HepG2 (cell line): ENCODE measurements around the gene HEXD. TPM values are rescaled to one million over a fixed set of nuclear protein-coding genes. Genes with fewer than 3 reads are reported as not detected.

ENCODE experiments used
- ARNT2 ChIP-seq: sonication (generic); formaldehyde crosslinking; IDR thresholded peaks from 2 replicates; pipeline ENCODE4 v1.8.0; 2022; ENCODE audit warnings: mild to moderate bottlenecking, low read depth, missing genetic modification reagents, moderate library complexity
- ELF1 ChIP-seq: sonication (generic); formaldehyde crosslinking; IDR thresholded peaks from 2 replicates; pipeline ENCODE4 v1.4.0; 2020; ENCODE audit warnings: missing genetic modification reagents
- NRL ChIP-seq: sonication (generic); formaldehyde crosslinking; IDR thresholded peaks from 2 replicates; pipeline ENCODE4 v1.5.0; 2020; ENCODE audit warnings: missing genetic modification reagents, mild to moderate bottlenecking, moderate library complexity, borderline replicate concordance
- RBFOX2 ChIP-seq: fragments of 200-400 bp; formaldehyde crosslinking; IDR thresholded peaks from 2 replicates; pipeline ENCODE4 v1.6.1; 2017; ENCODE audit warnings: low read depth, mild to moderate bottlenecking, low read length
- REPIN1 ChIP-seq: sonication (generic); formaldehyde crosslinking; IDR thresholded peaks from 2 replicates; pipeline ENCODE4 v1.8.0; 2022; ENCODE audit warnings: missing genetic modification reagents, low read depth, mild to moderate bottlenecking, borderline replicate concordance
- SOX5 ChIP-seq: IDR thresholded peaks from 2 replicates; pipeline ENCODE4 v1.6.1; 2016; ENCODE audit warnings: borderline replicate concordance
- TARDBP ChIP-seq: sonication (generic); formaldehyde crosslinking; IDR thresholded peaks from 2 replicates; pipeline ENCODE4 v1.8.0; 2022; ENCODE audit warnings: mild to moderate bottlenecking, missing genetic modification reagents
- USF2 ChIP-seq, 2 experiments: sonication (generic) in 1 of 2; formaldehyde crosslinking in 1 of 2; IDR thresholded peaks; 2 replicates each; pipeline versions ENCODE4 v1.5.1 to v1.6.1; 2011 to 2020; ENCODE audit warnings: borderline replicate concordance in 1 of 2, low read depth in 1 of 2, low read length in 1 of 2, mild to moderate bottlenecking in 1 of 2, missing genetic modification reagents in 1 of 2, moderate library complexity in 1 of 2
- ZBTB37 ChIP-seq: sonication (generic); formaldehyde crosslinking; IDR thresholded peaks from 2 replicates; pipeline ENCODE4 v1.4.0; 2020; ENCODE audit warnings: mild to moderate bottlenecking, missing genetic modification reagents
- ZBTB38 ChIP-seq: sonication (generic); formaldehyde crosslinking; IDR thresholded peaks from 2 replicates; pipeline ENCODE4 v1.5.1; 2020; ENCODE audit warnings: mild to moderate bottlenecking, missing genetic modification reagents
- ZNF264 ChIP-seq: sonication (generic); formaldehyde crosslinking; IDR thresholded peaks from 2 replicates; pipeline ENCODE4 v1.4.0; 2020; ENCODE audit warnings: missing genetic modification reagents
- ZNF430 ChIP-seq: sonication (generic); formaldehyde crosslinking; IDR thresholded peaks from 2 replicates; pipeline ENCODE4 v1.9.0; 2021; ENCODE audit warnings: mild to moderate bottlenecking, missing genetic modification reagents
- ZNF572 ChIP-seq: sonication (generic); formaldehyde crosslinking; IDR thresholded peaks from 2 replicates; pipeline ENCODE4 v1.5.1; 2020; ENCODE audit warnings: mild to moderate bottlenecking, missing genetic modification reagents
- ZNF788 ChIP-seq: sonication (generic); formaldehyde crosslinking; IDR thresholded peaks from 2 replicates; pipeline ENCODE4 v1.5.0; 2020; ENCODE audit warnings: mild to moderate bottlenecking, missing genetic modification reagents, borderline replicate concordance
- polyA plus RNA-seq, 8 experiments: library from polyadenylated mRNA; depleted of rRNA in 3 of 8; stranded (reverse) in 7 of 8; unstranded in 1 of 8; fragments of >200 nt; fragmentation: Illumina TruSeq in 4 of 8; extraction: Trizol in 4 of 8; gene quantifications; 2 replicates each; pipeline versions ENCODE4 v1.2.1 to v1.2.3, GENCODE V29; 2011 to 2016; ENCODE audit warnings: low read depth in 4 of 8, missing spikeins in 1 of 8, mixed read lengths in 1 of 8; ENCODE audit not compliant: insufficient read depth in 1 of 8
- total RNA-seq, 5 experiments: library from RNA; depleted of rRNA; stranded (reverse); fragments of >200 nt; fragmentation: Illumina TruSeq; extraction: Trizol; gene quantifications; 2 replicates each; pipeline ENCODE4 v1.2.3, GENCODE V29; 2016; ENCODE audit warnings: low read depth in 1 of 5
- TF ChIP-seq, protein P1 (sequence below): sonication (generic); formaldehyde crosslinking; IDR thresholded peaks from 2 replicates; pipeline ENCODE4 v1.5.0; 2020; ENCODE audit warnings: mild to moderate bottlenecking, missing genetic modification reagents
- TF ChIP-seq, protein P2 (sequence below): sonication (generic); formaldehyde crosslinking; IDR thresholded peaks from 2 replicates; pipeline ENCODE4 v1.4.0; 2020; ENCODE audit warnings: mild to moderate bottlenecking, missing genetic modification reagents
- TF ChIP-seq, protein P3 (sequence below): sonication (generic); formaldehyde crosslinking; IDR thresholded peaks from 2 replicates; pipeline ENCODE4 v1.4.0; 2020; ENCODE audit warnings: mild to moderate bottlenecking, missing genetic modification reagents

The HEXD gene
- total and polyA plus RNA-seq, 2 of the 13 experiments (the other 11 are each of a cell fraction or from before 2014, with no cell fraction given): 22.3 to 41.8 TPM

DNA sequence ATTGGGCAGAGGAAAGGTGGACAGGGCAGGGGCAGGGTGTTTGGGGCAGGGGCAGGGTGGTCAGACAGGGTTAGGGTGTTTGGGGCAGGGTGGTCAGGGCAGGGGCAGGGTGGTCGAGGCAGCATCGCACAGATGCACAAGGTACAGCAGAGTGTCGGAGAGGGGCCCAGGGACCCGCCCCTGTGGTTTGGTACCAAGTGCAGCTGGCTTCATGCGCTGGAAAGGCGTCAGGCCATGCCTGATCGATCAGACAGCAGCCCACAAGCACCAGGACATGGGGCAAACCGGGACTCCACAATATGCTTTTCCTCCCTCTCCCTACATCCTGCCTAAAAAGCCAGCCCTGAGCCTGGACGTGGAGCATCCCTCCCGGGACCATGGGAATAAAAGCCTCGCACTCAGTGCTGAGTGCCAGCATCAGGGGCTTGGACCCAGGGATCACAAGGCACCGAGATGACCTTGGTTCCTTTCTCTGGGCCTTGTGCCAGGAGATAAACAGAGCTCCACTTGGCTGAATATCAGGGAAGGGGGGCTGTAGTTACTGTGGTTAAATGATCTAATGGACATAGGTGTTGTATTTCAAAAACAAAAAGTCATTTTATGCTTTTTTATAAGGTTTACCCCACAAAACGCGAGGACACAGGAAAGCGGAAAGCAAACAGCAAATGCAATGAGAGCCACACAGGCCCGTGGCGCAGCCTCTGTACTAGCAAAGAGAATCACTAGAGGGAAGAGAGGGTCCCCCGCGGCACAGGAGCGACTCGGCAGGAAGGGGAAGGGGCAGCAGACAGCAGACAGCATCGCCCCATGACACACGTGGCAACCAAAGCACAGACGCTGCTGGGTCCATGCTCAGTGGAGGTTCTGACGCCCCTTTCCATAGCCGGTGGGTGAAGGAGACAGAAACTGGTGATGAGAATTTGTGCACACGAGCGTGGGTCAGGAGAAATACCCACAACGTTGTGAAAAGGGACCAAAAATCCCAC is 5.3 kb upstream of the HEXD start (continued):
- TF ChIP-seq ZBTB37 (no peak), USF2 (IDR thresholded peaks at IDR 0.05; ENCODE audit: low read depth, low read length) (no peak), USF2 (CRISPR knock-in tag; IDR thresholded peaks at IDR 0.05; ENCODE audit: borderline replicate concordance) (no peak), ZNF788 (CRISPR knock-in tag) (0 out of 2 replicates have a peak, but pooled peaks have one; percentile 34), ARNT2 (CRISPR knock-in tag) (no peak), ELF1 (CRISPR knock-in tag) (no peak), ZNF430 (CRISPR knock-in tag) (no peak), REPIN1 (peak; percentile 65; the same call in 1 of the 2 replicates), NRL (CRISPR knock-in tag) (0 out of 2 replicates have a peak, but pooled peaks have one; percentile 22), TARDBP (CRISPR knock-in tag) (peak; percentile 51; the same call in 1 of the 2 replicates), ZNF572 (CRISPR knock-in tag) (0 out of 2 replicates have a peak, but pooled peaks have one; percentile 69), RBFOX2 (no peak), ZNF264 (CRISPR knock-in tag) (0 out of 2 replicates have a peak, but pooled peaks have one; percentile 42), ZBTB38 (peak; percentile 13; the same call in 1 of the 2 replicates), SOX5 (CRISPR knock-in tag) (peak; percentile 57; the same call in 1 of the 2 replicates)
- TF ChIP-seq, protein P1, sequence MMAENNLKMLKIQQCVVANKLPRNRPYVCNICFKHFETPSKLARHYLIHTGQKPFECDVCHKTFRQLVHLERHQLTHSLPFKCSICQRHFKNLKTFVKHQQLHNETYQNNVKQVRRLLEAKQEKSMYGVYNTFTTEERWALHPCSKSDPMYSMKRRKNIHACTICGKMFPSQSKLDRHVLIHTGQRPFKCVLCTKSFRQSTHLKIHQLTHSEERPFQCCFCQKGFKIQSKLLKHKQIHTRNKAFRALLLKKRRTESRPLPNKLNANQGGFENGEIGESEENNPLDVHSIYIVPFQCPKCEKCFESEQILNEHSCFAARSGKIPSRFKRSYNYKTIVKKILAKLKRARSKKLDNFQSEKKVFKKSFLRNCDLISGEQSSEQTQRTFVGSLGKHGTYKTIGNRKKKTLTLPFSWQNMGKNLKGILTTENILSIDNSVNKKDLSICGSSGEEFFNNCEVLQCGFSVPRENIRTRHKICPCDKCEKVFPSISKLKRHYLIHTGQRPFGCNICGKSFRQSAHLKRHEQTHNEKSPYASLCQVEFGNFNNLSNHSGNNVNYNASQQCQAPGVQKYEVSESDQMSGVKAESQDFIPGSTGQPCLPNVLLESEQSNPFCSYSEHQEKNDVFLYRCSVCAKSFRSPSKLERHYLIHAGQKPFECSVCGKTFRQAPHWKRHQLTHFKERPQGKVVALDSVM (CRISPR knock-in tag): no peak
- TF ChIP-seq, protein P2, sequence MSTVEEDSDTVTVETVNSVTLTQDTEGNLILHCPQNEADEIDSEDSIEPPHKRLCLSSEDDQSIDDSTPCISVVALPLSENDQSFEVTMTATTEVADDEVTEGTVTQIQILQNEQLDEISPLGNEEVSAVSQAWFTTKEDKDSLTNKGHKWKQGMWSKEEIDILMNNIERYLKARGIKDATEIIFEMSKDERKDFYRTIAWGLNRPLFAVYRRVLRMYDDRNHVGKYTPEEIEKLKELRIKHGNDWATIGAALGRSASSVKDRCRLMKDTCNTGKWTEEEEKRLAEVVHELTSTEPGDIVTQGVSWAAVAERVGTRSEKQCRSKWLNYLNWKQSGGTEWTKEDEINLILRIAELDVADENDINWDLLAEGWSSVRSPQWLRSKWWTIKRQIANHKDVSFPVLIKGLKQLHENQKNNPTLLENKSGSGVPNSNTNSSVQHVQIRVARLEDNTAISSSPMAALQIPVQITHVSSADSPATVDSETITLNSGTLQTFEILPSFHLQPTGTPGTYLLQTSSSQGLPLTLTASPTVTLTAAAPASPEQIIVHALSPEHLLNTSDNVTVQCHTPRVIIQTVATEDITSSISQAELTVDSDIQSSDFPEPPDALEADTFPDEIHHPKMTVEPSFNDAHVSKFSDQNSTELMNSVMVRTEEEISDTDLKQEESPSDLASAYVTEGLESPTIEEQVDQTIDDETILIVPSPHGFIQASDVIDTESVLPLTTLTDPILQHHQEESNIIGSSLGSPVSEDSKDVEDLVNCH (CRISPR knock-in tag): no peak
- TF ChIP-seq, protein P3, sequence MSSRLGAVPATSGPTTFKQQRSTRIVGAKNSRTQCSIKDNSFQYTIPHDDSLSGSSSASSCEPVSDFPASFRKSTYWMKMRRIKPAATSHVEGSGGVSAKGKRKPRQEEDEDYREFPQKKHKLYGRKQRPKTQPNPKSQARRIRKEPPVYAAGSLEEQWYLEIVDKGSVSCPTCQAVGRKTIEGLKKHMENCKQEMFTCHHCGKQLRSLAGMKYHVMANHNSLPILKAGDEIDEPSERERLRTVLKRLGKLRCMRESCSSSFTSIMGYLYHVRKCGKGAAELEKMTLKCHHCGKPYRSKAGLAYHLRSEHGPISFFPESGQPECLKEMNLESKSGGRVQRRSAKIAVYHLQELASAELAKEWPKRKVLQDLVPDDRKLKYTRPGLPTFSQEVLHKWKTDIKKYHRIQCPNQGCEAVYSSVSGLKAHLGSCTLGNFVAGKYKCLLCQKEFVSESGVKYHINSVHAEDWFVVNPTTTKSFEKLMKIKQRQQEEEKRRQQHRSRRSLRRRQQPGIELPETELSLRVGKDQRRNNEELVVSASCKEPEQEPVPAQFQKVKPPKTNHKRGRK: no peak
